Progenitor cell of endocrine pancreas (in vitro differentiated cells): Measurements from ENCODE around the gene CTSC. TPM values are rescaled to one million over a fixed set of nuclear protein-coding genes. Genes with fewer than 3 reads are reported as not detected.

Experiments used
- DNase-seq: peaks from one replicate; pipeline ENCODE4 v3.0.0; 2021; ENCODE audit warnings: low spot score; ENCODE audit not compliant: unreplicated experiment
- H3K27ac Mint-ChIP-seq: 2 replicates; pipeline ENCODE4 v1.8.0; 2021; ENCODE audit warnings: mild to moderate bottlenecking, moderate library complexity, mixed read lengths
- H3K27me3 Mint-ChIP-seq: 2 replicates; pipeline ENCODE4 v1.8.0; 2021; ENCODE audit warnings: mixed read lengths
- H3K36me3 Mint-ChIP-seq: 2 replicates; pipeline ENCODE4 v1.8.0; 2022; ENCODE audit warnings: mixed read lengths; ENCODE audit not compliant: insufficient read depth
- H3K4me1 Mint-ChIP-seq: 2 replicates; pipeline ENCODE4 v1.8.0; 2021; ENCODE audit warnings: low read depth, mixed read lengths
- H3K4me3 Mint-ChIP-seq: 2 replicates; pipeline ENCODE4 v1.8.0; 2021; ENCODE audit warnings: low read depth, mild to moderate bottlenecking, moderate library complexity, mixed read lengths
- H3K9me3 Mint-ChIP-seq: 2 replicates; pipeline ENCODE4 v1.8.0; 2021; ENCODE audit warnings: low read depth, mixed read lengths
- CTCF ChIP-seq: fragments of 200-600 bp; sonication (generic); IDR thresholded peaks from one replicate; pipeline ENCODE4 v1.5.0; 2021; ENCODE audit warnings: antibody characterized with exemption, mild to moderate bottlenecking; ENCODE audit not compliant: unreplicated experiment
- total RNA-seq: library from RNA; stranded (reverse); gene quantifications from 2 replicates; pipeline ENCODE4 v1.2.1, GENCODE V29; 2021

The CTSC gene
- total RNA-seq, 1 donor from 2014 or later = 55.0 TPM

- no peak for TF ChIP-seq CTCF
- Mint-ChIP-seq H3K9me3 (no peaks in the 10 kb centered on the region), H3K4me1 (peaks cover 12% of the 10 kb centered on the region), H3K4me3 (no peak overlapping the region), H3K27me3 (peaks cover 37% of the 10 kb centered on the region), H3K27ac (no peak overlapping the region), H3K36me3 (peaks cover 8% of the 10 kb centered on the region)
- no peak for DNase-seq
Observed at GRCh38 chr11:88313441-88313840, 24.1 kb downstream of the CTSC start.

- Mint-ChIP-seq H3K27me3 (peaks cover 40% of the 10 kb centered on the region), H3K27ac (no peak overlapping the region), H3K9me3 (no peaks in the 10 kb centered on the region), H3K36me3 (peaks cover 12% of the 10 kb centered on the region), H3K4me1 (peaks cover 10% of the 10 kb centered on the region), H3K4me3 (no peak overlapping the region)
- no peak for TF ChIP-seq CTCF
- no peak for DNase-seq
Observed at GRCh38 chr11:88312628-88313027, 24.9 kb downstream of the CTSC start.

- TF ChIP-seq CTCF = no peak
- Mint-ChIP-seq H3K36me3 (peaks cover 21% of the 10 kb centered on the region), H3K4me3 (no peak overlapping the region), H3K27me3 (peaks cover 54% of the 10 kb centered on the region), H3K9me3 (peaks cover 7% of the 10 kb centered on the region), H3K27ac (no peak overlapping the region), H3K4me1 (peaks cover 1% of the 10 kb centered on the region)
- DNase-seq = no peak
Observed at GRCh38 chr11:88310246-88310645, 27.3 kb downstream of the CTSC start.

DNA sequence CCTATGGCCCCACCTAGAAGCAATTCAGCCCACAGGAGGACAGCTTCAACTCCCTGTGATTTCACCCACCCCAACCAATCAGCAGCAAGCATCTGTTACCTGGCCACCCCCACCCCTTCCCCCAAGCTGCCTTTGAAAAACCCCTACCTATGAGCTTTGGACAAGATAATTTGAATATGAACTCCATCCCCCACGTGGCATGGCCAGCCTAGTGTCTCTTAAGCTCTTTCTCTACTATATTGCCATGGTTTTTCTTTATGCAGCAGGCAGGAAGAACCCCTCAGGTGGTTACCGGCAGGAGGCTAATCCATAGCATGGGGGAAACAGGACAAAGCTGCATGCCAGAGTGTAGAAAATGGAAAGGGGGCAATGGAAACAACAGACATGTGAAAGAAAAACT lies 29.0 kb downstream of the CTSC start:
- Mint-ChIP-seq H3K36me3 (peaks cover 24% of the 10 kb centered on the region), H3K27me3 (peaks cover 51% of the 10 kb centered on the region), H3K4me3 (no peak overlapping the region), H3K27ac (no peak overlapping the region), H3K9me3 (peaks cover 7% of the 10 kb centered on the region), H3K4me1 (no peaks in the 10 kb centered on the region)
- no peak for DNase-seq
- no peak for TF ChIP-seq CTCF

GRCh38 chr11:88307749-88308425 lies 29.6 kb downstream of the CTSC start:
- peaks cover 25% of the 10 kb centered on the region for H3K36me3 Mint-ChIP-seq
- H3K27me3 Mint-ChIP-seq = peaks cover 55% of the 10 kb centered on the region
- no peak for DNase-seq
- no peak overlapping the region for H3K27ac Mint-ChIP-seq
- TF ChIP-seq CTCF = no peak
- H3K4me1 Mint-ChIP-seq = no peaks in the 10 kb centered on the region
- peaks cover 7% of the 10 kb centered on the region for H3K9me3 Mint-ChIP-seq
- H3K4me3 Mint-ChIP-seq = no peak overlapping the region
